ENCODE measurements around the gene BARX2. TPM values are rescaled to one million over a fixed set of nuclear protein-coding genes. Genes with fewer than 3 reads are reported as not detected.

The BARX2 gene
- total RNA-seq, 3 donors from 2014 or later (not counting 1 experiment from before 2014, with no cell fraction given): not detected

- no peaks in the 10 kb centered on the region for H3K4me1 Mint-ChIP-seq
- no peak overlapping the region for H3K27ac ChIP-seq (ENCODE audit: low read length)
- 82% methylated on average over 11 of the region's 13 CpGs for WGBS (ENCODE audit: insufficient coverage)
- ATAC-seq: no peak
- H3K4me1 ChIP-seq (ENCODE audit: control insufficient read depth, insufficient read depth, low read length): no peaks in the 10 kb centered on the region
- H3K9me3 Mint-ChIP-seq: no peaks in the 10 kb centered on the region
- no peaks in the 10 kb centered on the region for H3K36me3 Mint-ChIP-seq
- DNase-seq: no peak
- no peak overlapping the region for H3K4me3 ChIP-seq (ENCODE audit: low read length)
- H3K36me3 ChIP-seq (ENCODE audit: control insufficient read depth, insufficient read depth, low read length): no peaks in the 10 kb centered on the region
- intact Hi-C loops (cut with micrococcal nuclease): no loop called here
- no peak overlapping the region for H3K4me3 Mint-ChIP-seq
- H3K27me3 ChIP-seq (ENCODE audit: control insufficient read depth, insufficient read depth, low read length): peaks cover 39% of the 10 kb centered on the region
- H3K27me3 Mint-ChIP-seq (ENCODE audit: low read depth in 2 of 2): peaks cover 23 to 65% of the 10 kb centered on the region in 2 donors
- no peak overlapping the region for H3K27ac Mint-ChIP-seq
- no peak for TF ChIP-seq CTCF (IDR thresholded peaks at IDR 0.05)
- no peaks in the 10 kb centered on the region for H3K9me3 ChIP-seq (ENCODE audit: control insufficient read depth, insufficient read depth, low read length)
Observed at GRCh38 chr11:129366737-129367597, 8.7 kb upstream of the BARX2 start.

GRCh38 chr11:129368889-129369672, 6.6 kb upstream of the BARX2 start:
- no peak overlapping the region for H3K27ac ChIP-seq (ENCODE audit: low read length)
- no peaks in the 10 kb centered on the region for H3K36me3 ChIP-seq (ENCODE audit: control insufficient read depth, insufficient read depth, low read length)
- no peak for TF ChIP-seq CTCF (IDR thresholded peaks at IDR 0.05)
- H3K27ac Mint-ChIP-seq: no peak overlapping the region
- H3K9me3 ChIP-seq (ENCODE audit: control insufficient read depth, insufficient read depth, low read length): no peaks in the 10 kb centered on the region
- no peaks in the 10 kb centered on the region for H3K9me3 Mint-ChIP-seq
- 28% methylated on average over 4 of the region's 4 CpGs for WGBS (ENCODE audit: insufficient coverage)
- no peak for DNase-seq
- H3K4me3 ChIP-seq (ENCODE audit: low read length): no peak overlapping the region
- no peak overlapping the region for H3K4me3 Mint-ChIP-seq
- peaks cover 0 to 5% of the 10 kb centered on the region in 2 donors for H3K4me1 Mint-ChIP-seq
- peaks cover 39 to 78% of the 10 kb centered on the region in 2 donors for H3K27me3 Mint-ChIP-seq (ENCODE audit: low read depth in 2 of 2)
- ATAC-seq: no peak
- intact Hi-C loops (cut with micrococcal nuclease): no loop called here
- H3K4me1 ChIP-seq (ENCODE audit: control insufficient read depth, insufficient read depth, low read length): peaks cover 2% of the 10 kb centered on the region
- H3K27me3 ChIP-seq (ENCODE audit: control insufficient read depth, insufficient read depth, low read length): peaks cover 36% of the 10 kb centered on the region
- no peaks in the 10 kb centered on the region for H3K36me3 Mint-ChIP-seq

GRCh38 chr11:129370715-129371114, 4.9 kb upstream of the BARX2 start:
- Histone ChIP-seq H3K36me3 (ENCODE audit: control insufficient read depth, insufficient read depth, low read length) (no peaks in the 10 kb centered on the region), H3K4me1 (ENCODE audit: control insufficient read depth, insufficient read depth, low read length) (peaks cover 4% of the 10 kb centered on the region), H3K27ac (ENCODE audit: low read length) (no peak overlapping the region), H3K9me3 (ENCODE audit: control insufficient read depth, insufficient read depth, low read length) (no peaks in the 10 kb centered on the region), H3K27me3 (ENCODE audit: control insufficient read depth, insufficient read depth, low read length) (peaks cover 36% of the 10 kb centered on the region), H3K4me3 (ENCODE audit: low read length) (no peak overlapping the region)
- no peak for ATAC-seq
- 60% methylated on average over 1 of the region's 3 CpGs for WGBS (ENCODE audit: insufficient coverage)
- no peak for DNase-seq
- Mint-ChIP-seq H3K36me3 (no peaks in the 10 kb centered on the region), H3K27me3 (ENCODE audit: low read depth in 2 of 2) (peaks cover 50 to 86% of the 10 kb centered on the region in 2 donors), H3K27ac (no peak overlapping the region), H3K4me1 (peaks cover 0 to 5% of the 10 kb centered on the region in 2 donors), H3K9me3 (no peaks in the 10 kb centered on the region), H3K4me3 (no peak overlapping the region)
- TF ChIP-seq CTCF (IDR thresholded peaks at IDR 0.05): no peak
- intact Hi-C loops (cut with micrococcal nuclease): no loop called here

Measured in natural killer cell (primary cell).